ENCODE measurements around the gene CORT.
"Not testable (repeated sequence)": the region's sequence is repeated elsewhere in the genome, so short reads cannot be mapped to it uniquely, and the experiment has no call there.

The CORT gene, protein sequence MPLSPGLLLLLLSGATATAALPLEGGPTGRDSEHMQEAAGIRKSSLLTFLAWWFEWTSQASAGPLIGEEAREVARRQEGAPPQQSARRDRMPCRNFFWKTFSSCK

DNA sequence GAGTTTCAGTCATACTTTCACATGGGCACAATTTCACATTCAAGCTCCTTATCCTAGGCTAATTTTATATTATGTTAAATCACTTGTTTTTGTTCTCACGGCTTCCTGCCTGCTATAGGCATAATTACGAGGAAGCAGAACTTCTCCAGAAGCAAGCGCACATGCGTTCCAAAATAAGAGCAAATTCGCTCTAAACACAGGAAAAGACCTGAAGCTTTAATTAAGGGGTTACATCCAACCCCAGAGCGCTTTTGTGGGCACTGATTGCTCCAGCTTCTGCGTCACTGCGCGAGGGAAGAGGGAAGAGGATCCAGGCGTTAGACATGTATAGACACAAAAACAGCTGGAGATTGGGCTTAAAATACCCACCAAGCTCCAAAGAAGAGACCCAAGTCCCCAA lies at the start of gene CORT:
Gene CORT, plus strand, starts transcription at position 281 of the 400 bp plus-strand sequence. CDS start 193 bp downstream, outside the sequence.
- DNase-seq (ENCODE audit: low spot score), result no peak

DNA sequence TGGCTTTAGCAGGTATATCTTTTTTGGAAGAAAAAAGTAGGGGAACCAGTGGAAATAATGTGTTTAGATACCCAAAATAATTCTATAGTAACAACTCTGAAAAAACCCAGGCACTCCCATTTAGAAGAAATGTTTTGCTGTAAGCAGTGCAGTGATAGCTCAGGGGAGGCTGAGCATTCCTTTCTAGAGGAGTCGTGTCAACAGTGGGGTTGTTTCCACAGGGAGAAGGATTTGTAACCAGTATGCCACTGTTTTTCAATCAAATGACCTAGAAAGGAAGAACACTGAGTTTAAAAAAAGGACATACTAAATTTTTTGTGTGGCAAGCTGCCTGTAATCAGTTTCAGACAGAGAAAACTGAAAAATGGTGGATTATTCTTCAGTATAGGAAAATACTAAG lies 48.5 kb upstream of the CORT start:
- peak; percentile 47 for DNase-seq (ENCODE audit: low spot score)

DNA sequence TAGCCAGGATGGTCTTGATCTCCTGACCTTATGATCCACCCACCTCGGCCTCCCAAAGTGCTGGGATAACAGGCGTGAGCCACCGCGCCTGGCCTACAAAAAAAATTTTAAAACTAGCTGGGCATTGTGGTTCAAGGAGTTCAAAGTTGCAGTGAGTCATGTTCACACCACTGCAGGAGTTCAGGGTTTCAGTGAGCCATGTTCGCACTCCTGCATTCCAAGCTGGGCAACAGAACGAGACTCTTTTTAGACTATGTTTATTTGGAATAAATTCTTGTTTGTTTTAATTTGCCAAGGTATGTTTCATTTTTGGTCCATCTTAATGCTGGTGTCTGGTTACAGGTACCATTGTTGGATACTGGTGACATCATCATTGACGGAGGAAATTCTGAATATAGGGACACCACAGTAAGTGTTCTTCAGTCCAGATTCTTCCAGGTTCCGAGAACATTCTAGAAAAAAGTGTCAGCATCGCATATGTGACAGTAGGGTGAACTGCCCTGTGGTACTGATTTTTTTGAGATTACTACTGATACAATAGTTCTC lies 47.0 kb upstream of the CORT start:
- DNase-seq (ENCODE audit: low spot score), result no peak

DNA sequence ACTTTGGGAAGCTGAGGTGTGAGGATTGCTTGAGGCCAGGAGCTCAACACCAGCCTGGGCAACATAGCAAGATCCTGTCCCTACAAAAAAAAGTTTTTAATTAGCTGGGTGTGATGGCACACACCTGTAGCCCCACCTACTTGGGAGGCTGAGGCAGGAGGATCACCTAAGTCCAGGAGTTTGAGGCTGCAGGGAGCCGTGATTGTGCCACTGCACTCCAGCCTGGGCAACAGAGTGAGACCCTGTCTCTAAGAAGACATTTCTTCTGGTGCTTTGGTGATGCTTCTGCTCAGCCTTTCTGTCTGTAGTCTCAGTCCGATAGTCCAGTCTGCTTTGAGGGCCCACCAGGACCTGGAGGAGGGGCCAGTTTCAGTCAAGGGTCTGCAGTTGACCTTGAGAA lies 42.6 kb upstream of the CORT start:
- no peak for DNase-seq (ENCODE audit: low spot score)

DNA sequence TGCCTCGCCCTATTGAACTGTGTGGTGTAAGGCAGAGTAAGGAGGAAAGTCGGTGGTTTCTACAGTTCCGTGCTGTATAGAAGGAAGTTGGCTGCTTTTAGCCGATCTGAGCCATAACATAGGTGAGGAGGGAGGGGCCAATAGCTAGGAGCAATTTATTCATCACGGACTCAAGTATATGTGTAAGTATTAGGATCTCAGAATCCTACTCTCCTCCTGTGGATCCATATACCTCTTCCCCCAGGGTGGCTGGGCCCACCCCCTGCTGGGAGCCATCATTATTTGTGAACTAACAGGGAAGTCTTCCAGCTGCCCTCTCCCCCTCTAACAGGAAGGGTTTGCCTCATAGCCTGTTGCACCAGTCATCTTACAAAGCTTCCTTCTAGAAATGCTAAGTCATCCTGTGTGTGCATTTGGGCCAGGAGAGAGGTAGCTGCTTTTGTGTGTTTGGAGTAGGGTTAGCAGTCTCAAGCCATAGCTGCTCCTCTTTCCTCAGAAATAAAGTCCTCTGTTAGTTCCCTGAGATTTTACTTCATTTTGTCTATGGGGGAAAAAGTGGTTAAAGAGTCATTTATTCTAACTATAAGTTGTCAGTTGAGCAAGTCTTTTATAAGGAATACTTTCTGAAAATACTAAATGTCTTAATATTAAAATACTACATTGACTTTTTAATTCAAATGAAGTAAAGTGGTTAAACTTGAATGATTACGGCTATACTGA lies 34.5 kb upstream of the CORT start:
- DNase-seq (ENCODE audit: low spot score), result peak; percentile 54

DNA sequence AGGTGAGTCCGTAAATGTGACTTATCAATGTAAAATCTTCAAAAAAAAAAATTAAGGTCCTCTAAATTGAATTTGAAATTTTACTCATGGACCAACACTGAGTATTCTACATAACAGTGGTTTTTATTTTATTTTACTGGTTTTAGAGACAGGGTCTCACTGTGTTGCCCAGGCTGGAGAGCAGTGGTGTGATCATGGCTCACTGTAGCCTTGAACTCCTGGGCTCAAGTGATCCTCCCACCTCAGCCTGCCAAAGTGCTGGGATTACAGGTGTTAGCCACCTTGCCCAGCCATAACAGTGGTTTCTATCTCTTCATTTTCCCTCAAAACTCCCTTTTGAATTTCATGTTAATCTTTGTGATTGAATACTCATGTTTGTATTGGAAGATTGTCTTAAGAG lies 33.9 kb upstream of the CORT start:
- not testable (repeated sequence) for DNase-seq (ENCODE audit: low spot score)

DNA sequence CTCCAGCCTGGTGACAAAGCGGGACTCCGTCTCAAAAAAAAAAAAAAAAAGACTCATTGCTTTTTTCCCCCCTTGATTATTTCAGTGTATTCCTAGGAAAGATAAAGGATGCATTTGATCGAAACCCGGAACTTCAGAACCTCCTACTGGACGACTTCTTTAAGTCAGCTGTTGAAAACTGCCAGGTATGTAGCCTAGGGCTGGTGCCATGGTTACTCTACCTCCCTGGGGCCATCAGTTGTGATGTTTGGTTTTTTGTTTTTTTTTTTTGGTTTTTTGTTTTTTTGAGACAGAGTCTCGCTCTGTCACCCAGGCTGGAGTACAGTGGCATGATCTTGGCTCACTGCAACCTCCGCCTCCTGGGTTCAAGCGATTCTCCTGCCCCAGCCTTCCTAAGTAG lies 31.1 kb upstream of the CORT start:
- not testable (repeated sequence) for DNase-seq (ENCODE audit: low spot score)

DNA sequence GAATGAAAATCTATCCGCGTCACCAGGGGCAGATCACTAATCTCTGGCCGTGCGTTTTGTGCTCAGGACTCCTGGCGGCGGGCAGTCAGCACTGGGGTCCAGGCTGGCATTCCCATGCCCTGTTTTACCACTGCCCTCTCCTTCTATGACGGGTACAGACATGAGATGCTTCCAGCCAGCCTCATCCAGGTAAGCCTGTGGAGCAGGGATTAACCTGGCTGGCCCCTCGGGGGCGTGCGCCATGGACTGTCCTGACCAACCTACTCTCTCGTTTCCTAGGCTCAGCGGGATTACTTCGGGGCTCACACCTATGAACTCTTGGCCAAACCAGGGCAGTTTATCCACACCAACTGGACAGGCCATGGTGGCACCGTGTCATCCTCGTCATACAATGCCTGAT lies 30.5 kb upstream of the CORT start:
- DNase-seq (ENCODE audit: low spot score), result no peak

DNA sequence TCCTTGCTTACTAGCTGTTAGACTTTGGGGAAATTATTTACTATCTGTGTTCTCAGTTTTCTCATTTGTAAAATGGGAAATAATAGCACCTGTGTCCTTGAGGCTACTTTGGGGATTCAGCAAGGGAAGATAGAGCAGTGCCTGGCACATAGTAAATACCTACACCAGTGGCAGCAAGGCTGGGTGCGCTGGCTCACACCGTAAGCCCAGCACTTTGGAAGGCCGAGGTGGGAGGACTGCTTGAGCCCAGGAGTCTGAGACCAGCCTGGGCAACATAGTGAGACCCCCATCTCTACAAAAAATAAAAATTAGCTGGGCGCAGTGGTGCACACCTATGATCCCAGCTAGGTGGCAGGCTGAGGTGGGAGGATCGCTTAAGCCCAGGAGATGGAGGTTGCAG lies 28.2 kb upstream of the CORT start:
- no peak for DNase-seq (ENCODE audit: low spot score)

DNA sequence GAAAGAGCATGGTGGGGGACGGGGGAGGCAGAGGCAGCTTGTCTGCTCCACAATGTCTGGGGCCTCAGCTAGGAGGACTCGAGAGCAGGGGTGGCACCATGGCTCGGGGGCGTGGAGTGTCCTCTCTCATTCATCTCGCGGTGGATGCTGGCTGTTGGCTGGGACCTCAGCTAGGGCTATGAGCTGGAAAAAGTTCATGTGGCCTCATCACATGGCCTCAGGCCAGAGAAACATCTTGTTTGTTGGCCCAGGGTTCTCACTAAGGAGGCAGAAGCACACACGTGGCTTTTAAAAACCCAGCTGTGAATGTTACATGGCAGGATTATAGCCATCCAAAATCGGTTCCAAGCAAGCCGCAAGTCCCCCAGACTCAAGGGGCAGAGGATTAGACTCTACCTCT lies 25.8 kb upstream of the CORT start:
- DNase-seq (ENCODE audit: low spot score), result peak; percentile 72

DNA sequence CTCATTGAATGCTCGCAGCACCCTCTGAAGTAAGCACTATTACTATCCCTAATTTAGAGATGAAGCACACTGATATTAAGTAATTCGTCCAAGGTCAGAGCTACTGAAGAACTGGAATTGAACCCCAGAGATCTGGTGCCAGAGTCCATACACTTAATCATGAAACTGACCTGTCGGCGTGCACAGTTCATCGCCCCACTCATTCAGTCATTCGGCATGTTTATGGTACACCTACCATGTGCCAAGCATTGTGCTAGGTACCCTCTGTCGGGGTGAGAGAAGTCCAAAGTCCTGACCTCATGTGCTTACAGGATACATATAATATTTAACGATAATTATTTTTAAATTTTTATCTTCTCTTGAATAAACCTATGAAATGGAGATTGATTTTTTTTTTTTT lies 25.2 kb upstream of the CORT start:
- no peak for DNase-seq (ENCODE audit: low spot score)

DNA sequence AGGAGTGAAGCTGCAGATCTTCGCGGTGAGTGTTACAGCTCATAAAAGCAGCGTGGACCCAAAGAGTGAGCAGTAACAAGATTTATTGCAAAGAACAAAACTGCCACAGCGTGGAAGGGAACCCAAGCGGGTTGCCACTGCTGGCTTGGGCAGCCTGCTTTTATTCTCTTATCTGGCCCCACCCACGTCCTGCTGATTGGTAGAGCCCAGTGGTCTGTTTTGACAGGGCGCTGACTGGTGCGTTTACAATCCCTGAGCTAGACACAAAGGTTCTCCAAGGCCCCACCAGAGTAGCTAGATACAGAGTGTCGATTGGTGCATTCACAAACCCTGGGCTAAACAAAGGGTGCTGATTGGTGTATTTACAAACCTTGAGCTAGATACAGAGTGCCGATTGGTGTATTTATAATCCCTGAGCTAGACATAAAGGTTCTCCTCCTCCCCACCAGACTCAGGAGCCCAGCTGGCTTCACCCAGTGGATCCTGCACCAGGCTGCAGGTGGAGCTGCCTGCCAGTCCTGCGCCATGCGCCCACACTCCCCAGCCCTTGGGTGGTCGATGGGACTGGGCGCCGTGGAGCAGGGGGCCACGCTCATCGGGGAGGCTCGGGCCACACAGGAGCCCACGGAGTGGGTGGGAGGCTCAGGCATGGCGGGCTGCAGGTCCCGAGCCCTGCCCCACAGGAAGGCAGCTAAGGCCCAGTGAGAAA lies 23.9 kb upstream of the CORT start:
- not testable (repeated sequence) for DNase-seq (ENCODE audit: low spot score)

DNA sequence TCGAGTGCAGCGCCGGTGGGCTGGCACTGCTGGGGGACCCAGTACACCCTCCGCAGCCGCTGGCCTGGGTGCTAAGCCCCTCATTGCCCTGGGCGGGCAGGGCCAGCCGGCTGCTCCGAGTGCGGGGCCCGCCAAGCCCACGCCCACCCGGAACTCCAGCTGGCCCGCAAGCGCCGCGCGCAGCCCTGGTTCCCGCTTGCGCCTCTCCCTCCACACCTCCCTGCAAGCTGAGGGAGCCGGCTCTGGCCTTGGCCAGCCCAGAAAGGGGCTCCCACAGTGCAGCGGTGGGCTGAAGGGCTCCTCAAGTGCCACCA lies 23.3 kb upstream of the CORT start:
- not testable (repeated sequence) for DNase-seq (ENCODE audit: low spot score)

DNA sequence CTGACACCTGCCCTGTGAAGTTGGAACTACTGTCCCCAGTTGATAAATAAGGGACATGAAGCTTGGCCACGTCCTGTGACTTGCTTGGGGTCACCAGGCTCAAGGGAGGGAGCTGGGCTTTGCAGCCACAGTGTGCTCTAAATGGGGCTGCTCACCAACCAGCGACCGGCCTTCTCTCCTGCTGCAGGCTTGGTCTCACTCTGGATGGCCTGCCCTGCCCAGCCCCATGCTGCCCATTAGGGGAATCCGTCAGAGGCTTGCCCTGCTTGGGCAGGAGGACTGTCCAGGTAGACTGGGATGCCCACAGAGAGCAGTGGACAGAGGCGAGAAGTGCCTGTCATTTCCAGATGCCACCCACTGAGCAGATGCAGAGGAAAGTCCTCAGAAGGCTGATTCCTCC lies 20.8 kb upstream of the CORT start:
- no peak for DNase-seq (ENCODE audit: low spot score)

DNA sequence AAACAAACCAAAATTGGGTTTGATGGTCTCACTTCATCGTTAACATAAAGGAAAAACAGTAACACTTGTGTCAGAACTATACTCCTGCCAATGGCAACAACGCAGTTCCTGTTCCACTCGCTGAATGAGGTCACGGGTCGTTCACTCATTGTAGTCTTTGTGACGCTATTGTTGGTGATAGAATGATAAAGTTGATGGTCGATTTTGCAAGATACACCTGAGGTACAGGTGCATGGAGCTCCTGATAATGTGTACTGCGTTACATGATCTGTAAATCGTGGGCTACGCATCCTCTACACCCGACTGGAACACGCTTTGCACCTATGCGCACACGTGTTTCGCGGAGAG lies 20.0 kb upstream of the CORT start:
- DNase-seq (ENCODE audit: low spot score), result no peak

DNA sequence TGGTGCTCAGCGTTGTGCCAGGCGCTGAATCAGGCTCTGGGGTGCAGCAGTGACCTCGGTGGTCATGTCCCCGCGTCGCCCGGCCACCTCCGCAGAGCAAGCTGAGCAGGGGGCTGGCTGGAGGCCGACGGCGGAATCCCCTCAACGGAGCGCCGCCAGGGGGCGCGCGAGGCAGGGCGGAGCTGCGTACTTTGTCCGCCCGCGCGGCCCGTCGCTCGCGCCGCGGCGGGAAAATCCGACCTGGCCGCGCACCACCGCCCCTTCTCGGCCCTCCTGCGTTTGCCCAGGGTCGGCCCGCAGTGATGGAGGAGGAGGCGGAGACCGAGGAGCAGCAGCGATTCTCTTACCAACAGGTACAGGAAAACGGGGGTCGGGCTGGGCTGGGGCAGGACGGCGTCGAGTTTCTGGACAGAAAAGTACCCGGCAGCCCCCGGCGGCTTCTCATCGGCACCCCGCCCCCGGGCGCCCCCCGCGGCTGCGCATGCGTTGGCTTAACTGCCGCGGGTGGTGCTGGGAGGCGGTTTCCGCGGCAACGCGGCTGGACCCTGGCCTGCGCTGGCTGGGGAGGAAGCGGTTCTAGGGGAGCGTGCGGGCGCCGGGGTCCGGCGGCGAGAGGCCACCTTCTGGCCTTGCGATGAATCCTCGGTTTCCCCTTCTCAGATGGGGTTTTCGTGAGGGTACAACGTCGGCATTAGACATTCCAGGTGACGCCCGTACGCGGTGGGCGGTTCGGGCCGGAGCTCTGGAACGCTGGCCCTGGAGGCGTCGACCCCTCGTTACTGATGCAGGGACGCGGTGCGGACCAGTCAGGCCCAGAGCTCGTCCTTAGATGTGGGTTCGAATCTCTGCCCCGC lies 19.4 kb upstream of the CORT start, which contains the start of gene CENPS:
Gene CENPS, plus strand, starts transcription at position 218 of the 854 bp plus-strand sequence. Its CDS starts 85 bp downstream, at position 303.
- peak; percentile 100 for DNase-seq (ENCODE audit: low spot score)

DNA sequence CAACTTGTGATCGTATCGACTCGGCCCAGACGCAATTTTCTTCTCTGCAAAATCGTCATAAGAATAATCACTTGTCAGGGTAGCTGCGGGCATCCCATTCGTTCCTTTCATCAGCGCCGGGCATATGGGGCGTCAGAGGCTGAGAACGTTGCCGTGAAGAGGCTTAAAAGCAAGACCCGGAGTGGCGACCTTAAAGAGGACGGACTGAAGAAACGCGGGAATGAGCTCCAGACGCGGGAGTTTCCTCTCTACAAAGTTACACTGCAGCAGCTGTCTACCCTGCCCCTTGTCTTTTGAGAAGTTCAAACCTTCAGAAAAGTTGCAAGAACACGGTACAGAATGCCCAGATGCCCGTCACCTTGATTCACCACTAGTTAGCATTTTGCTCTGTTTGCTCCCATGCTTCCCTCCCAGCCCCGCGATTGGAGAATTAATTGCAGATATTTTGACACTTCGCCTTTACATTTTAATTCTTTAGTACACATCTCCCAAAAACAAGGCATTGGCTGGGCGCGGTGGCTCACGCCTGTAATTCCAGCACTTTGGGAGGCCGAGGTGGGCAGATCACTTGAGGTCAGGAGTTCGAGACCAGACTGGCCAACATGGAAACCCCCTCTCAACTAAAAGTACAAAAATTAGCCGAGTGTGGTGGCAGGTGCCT lies 18.6 kb upstream of the CORT start:
- DNase-seq (ENCODE audit: low spot score), result peak; percentile 35

DNA sequence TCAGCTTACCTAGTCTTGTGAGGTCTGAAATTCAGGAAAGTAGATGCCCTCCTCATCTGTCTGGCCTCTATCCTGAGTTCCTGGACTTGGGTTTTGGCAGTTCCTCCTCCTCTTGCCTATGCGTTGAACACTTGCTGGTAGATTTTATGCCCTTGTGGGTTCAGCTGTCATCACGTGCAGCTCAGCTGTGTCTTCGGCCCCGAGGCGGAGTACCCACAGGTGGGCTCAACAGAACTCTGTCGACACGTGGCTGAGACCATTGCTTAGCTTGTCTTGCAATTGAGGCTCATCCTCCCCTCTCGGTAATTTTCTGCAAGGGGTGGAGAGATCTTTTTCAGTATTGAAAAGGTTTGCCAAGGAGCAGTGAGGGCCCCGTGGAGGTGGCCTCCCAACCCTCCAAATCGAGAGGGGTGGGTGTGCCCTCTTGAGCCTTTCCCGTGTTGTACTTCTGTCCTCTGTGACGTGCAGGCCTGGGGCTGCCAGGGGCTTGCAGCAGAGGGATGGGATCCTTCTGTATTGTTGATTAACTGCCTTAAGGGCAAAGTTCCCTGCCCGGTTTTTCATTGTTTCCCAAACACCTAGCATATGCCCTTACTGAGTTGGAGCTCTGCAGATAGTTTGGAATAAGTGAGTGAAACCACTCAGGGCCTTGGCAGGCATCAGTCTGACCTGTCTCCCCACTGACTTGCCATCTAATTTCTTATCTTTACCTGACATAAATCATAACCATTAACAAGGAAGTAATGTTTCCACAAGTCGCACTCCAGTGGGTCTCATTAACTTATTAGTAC lies 16.7 kb upstream of the CORT start:
- DNase-seq (ENCODE audit: low spot score), result no peak

DNA sequence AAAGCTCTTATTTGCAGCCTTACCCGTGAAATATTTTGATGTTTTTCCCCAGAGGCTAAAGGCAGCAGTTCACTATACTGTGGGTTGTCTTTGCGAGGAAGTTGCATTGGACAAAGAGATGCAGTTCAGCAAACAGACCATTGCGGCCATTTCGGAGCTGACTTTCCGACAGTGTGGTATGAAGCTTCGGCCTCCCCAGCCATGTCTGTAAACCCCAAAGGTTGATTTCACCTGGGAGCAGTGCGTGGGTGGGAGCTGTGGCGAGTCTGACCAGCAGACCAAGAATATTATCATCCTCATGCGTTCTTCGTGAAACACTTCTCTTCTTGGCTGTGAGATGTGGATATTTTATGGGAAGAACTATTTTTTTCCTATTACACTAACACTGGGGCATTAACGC lies 16.0 kb upstream of the CORT start:
- no peak for DNase-seq (ENCODE audit: low spot score)

DNA sequence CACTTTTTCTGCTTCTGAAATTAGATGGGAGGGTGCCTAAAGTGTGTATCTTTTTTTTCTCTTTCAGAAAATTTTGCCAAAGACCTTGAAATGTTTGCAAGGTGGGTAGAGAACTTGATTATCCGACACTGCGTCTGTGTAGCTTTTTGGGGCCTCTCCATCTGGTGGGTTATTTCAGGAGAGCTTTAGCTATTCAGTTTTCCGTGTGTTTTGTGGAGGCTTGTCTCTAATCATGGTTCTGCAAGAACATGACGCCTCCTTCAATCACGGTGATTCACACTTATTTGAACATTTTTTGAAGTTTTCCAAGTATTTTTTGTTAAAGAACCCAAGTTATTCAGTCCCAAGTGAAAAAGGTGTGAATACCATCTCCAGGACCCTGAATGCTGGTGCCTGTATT lies 15.2 kb upstream of the CORT start:
- no peak for DNase-seq (ENCODE audit: low spot score)

DNA sequence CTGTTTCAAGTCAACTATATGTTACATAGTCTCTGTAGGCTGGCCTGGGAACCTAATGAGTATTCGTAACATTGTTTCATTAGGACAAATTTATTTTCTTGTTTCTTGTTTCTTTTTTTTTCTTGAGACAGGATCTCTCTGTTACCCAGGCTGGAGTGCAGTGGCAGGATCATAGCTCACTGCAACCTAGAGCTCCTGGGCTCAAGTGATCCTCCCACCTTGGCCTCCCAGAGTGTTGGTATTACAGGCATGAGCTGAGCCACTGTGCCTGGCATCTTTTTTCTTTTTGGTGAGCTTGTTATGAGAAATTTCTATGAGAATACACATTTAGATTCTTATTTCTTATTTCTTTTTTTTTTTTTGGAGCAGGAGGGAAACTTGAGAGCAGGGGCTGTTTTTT lies 12.8 kb upstream of the CORT start:
- DNase-seq (ENCODE audit: low spot score), result no peak
